Activated CD4-positive, alpha-beta T cell treated with anti-CD3 and anti-CD28 coated beads, Interleukin-10, Interleukin-2, amounts not matched to agents 100 ng/mL and 50 ng/mL, durations not matched to agents 16 hours and 8 hours (primary cell): ENCODE measurements around the gene HYAL1.
"Not testable (repeated sequence)": the region's sequence is repeated elsewhere in the genome, so short reads cannot be mapped to it uniquely, and the experiment has no call there.

Experiments
- DNase-seq: peaks from one replicate; pipeline ENCODE4 v3.0.0-alpha.2; 2020

Gene HYAL1

GRCh38 chr3:50270422-50271224 lies 32.8 kb downstream of the HYAL1 start:
- DNase-seq, result no peak

- DNase-seq, result no peak
Measured at GRCh38 chr3:50269977-50270413, 33.4 kb downstream of the HYAL1 start.

GRCh38 chr3:50269460-50269859 lies 33.9 kb downstream of the HYAL1 start:
- no peak for DNase-seq

- DNase-seq, result no peak
Measured at GRCh38 chr3:50268703-50269451, 34.5 kb downstream of the HYAL1 start, which contains the start of gene SEMA3B. TSS of gene SEMA3B (plus strand) at chr3:50269147. CDS start at chr3:50269241, 94 bp downstream.

GRCh38 chr3:50268276-50268675 lies 35.1 kb downstream of the HYAL1 start:
- DNase-seq, result no peak

GRCh38 chr3:50267280-50267913 lies 36.0 kb downstream of the HYAL1 start:
- DNase-seq, result no peak

- DNase-seq, result no peak
Measured at GRCh38 chr3:50266836-50267235, 36.5 kb downstream of the HYAL1 start.

GRCh38 chr3:50266017-50266416 lies 37.4 kb downstream of the HYAL1 start:
- no peak for DNase-seq

GRCh38 chr3:50265571-50265970 lies 37.8 kb downstream of the HYAL1 start:
- no peak for DNase-seq

GRCh38 chr3:50264964-50265485 lies 38.3 kb downstream of the HYAL1 start:
- no peak for DNase-seq

- no peak for DNase-seq
Measured at GRCh38 chr3:50264383-50264963, 38.9 kb downstream of the HYAL1 start.

GRCh38 chr3:50263478-50264382 lies 39.6 kb downstream of the HYAL1 start:
- no peak for DNase-seq

- DNase-seq, result no peak
Measured at GRCh38 chr3:50262778-50263177, 40.6 kb downstream of the HYAL1 start.

- DNase-seq, result not testable (repeated sequence)
Measured at GRCh38 chr3:50262200-50262599, 41.2 kb downstream of the HYAL1 start.

- DNase-seq, result no peak
Measured at GRCh38 chr3:50261505-50261904, 41.9 kb downstream of the HYAL1 start.

- DNase-seq, result no peak
Measured at GRCh38 chr3:50260942-50261441, 42.4 kb downstream of the HYAL1 start.

- DNase-seq, result peak; percentile 91
Measured at GRCh38 chr3:50260027-50260941, 43.1 kb downstream of the HYAL1 start.

GRCh38 chr3:50259432-50260026 lies 43.8 kb downstream of the HYAL1 start:
- no peak for DNase-seq

GRCh38 chr3:50258979-50259378 lies 44.4 kb downstream of the HYAL1 start:
- no peak for DNase-seq
